Sigmoid colon (tissue), 4 donors: ENCODE results near the gene PDCD1LG2.

Experiments used
- CTCF ChIP-seq, 4 experiments: fragments of 450-650 bp in 3 of 4; fragments of 200-600 bp in 1 of 4; IDR thresholded peaks; one replicate each; pipeline ENCODE4 v1.5.1; 2016 to 2019; ENCODE audit warnings: antibody characterized with exemption in 4 of 4, mild to moderate bottlenecking in 3 of 4, moderate library complexity in 2 of 4
- EP300 ChIP-seq, 4 donors: sonication (generic); formaldehyde crosslinking; IDR thresholded peaks; one replicate each; pipeline ENCODE4 v1.6.1; 2017; ENCODE audit warnings: antibody characterized with exemption in 4 of 4
- POLR2A ChIP-seq, 2 donors: fragments of 450-650 bp; IDR thresholded peaks; one replicate each; pipeline ENCODE4 v1.6.1; 2016; ENCODE audit warnings: antibody characterized with exemption in 2 of 2, mild to moderate bottlenecking in 2 of 2, moderate library complexity in 2 of 2
- POLR2AphosphoS5 ChIP-seq, 4 donors: sonication (generic); formaldehyde crosslinking; IDR thresholded peaks; one replicate each; pipeline ENCODE4 v1.6.1; 2017; ENCODE audit warnings: antibody characterized with exemption in 4 of 4

GRCh38 chr9:5611321-5612184, 101.2 kb downstream of the PDCD1LG2 start:
- TF ChIP-seq POLR2A (IDR thresholded peaks at IDR 0.05) (no peak), POLR2AphosphoS5 (IDR thresholded peaks at IDR 0.05) (no peak), CTCF (IDR thresholded peaks at IDR 0.05) (no peak), EP300 (IDR thresholded peaks at IDR 0.05) (no peak)
